Hematopoietic multipotent progenitor cell treated with erythropoietin and hydrocortisone succinate and interleukin-3 and kit ligand, for 8 days (in vitro differentiated cells): ENCODE measurements around the gene PDXK.

Experiments used
- DNase-seq: peaks from one replicate; pipeline ENCODE4 v3.0.0-alpha.2; 2015

PDXK gene

GRCh38 chr21:43783098-43783700 is 64.3 kb downstream of the PDXK start:
- no peak for DNase-seq

GRCh38 chr21:43785134-43785533 is 66.2 kb downstream of the PDXK start:
- no peak for DNase-seq

GRCh38 chr21:43786300-43786806 is 67.4 kb downstream of the PDXK start:
- peak; percentile 26 for DNase-seq

GRCh38 chr21:43786807-43787440 is 68.0 kb downstream of the PDXK start:
- no peak for DNase-seq

GRCh38 chr21:43789276-43790009 is 70.5 kb downstream of the PDXK start, which contains the start of gene RRP1:
Gene RRP1 (plus strand): TSS chr21:43789577. CDS start chr21:43789630, 53 bp downstream.
- DNase-seq: peak; percentile 88

GRCh38 chr21:43790010-43790524 is 71.1 kb downstream of the PDXK start:
- peak; percentile 25 for DNase-seq

- DNase-seq: no peak
These were observed 73.5 kb downstream of the PDXK start for GRCh38 chr21:43792406-43792805.

- DNase-seq: no peak
These were observed 74.3 kb downstream of the PDXK start for GRCh38 chr21:43793243-43793642.

- DNase-seq: no peak
These were observed 75.4 kb downstream of the PDXK start for GRCh38 chr21:43794311-43794710.

GRCh38 chr21:43794857-43795256 is 75.9 kb downstream of the PDXK start:
- no peak for DNase-seq

GRCh38 chr21:43797415-43797814 is 78.5 kb downstream of the PDXK start:
- DNase-seq: no peak

GRCh38 chr21:43797925-43798715 is 79.2 kb downstream of the PDXK start:
- DNase-seq: no peak

- DNase-seq: no peak
These were observed 80.4 kb downstream of the PDXK start for GRCh38 chr21:43799301-43799840.

- DNase-seq: no peak
These were observed 81.2 kb downstream of the PDXK start for GRCh38 chr21:43800124-43800523.

- DNase-seq: no peak
These were observed 81.6 kb downstream of the PDXK start for GRCh38 chr21:43800566-43800965.

GRCh38 chr21:43801006-43801783 is 82.3 kb downstream of the PDXK start:
- DNase-seq: no peak

- no peak for DNase-seq
These were observed 83.9 kb downstream of the PDXK start for GRCh38 chr21:43802713-43803313.

GRCh38 chr21:43803558-43804300 is 84.8 kb downstream of the PDXK start:
- DNase-seq: no peak

- DNase-seq: peak; percentile 35
These were observed 86.4 kb downstream of the PDXK start for GRCh38 chr21:43805275-43805800.

- no peak for DNase-seq
These were observed 87.2 kb downstream of the PDXK start for GRCh38 chr21:43806017-43806710.
